Measurements from ENCODE around the gene ABTB2. TPM values are rescaled to one million over a fixed set of nuclear protein-coding genes. Genes with fewer than 3 reads are reported as not detected.

Gene ABTB2
- total RNA-seq, 2 experiments from 2014 or later, result 0.06 to 0.09 TPM

DNA sequence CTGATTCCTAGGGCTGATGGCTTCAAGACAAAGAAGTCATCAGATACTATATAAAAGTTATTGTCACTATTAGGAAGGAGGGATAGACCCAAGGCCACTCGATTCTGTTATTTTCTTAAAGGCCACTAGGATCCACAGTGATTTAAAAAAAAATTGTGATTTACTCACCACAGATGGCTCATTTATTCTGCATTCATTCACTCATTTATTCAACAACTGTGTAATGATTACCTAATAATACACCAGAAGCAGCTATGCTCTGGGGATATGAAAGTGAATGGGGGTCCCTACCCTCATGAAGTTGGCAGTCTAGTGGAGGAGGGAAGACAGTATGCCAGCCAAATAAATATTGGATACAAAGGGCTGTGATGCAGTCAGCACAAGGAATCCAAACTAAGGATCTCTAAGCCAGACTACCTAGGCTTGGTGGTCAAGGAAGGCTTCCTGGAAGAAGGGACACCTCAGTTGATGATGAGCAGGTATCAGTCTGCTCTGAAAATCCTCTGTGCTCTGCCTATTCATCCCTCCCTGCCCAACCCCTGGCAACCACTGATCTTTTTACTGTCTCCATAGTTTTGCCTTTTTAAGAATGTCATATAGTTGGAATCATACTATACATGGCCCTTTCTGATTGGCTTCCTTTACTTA is 141.9 kb downstream of the ABTB2 start:
- H3K36me3 ChIP-seq (ENCODE audit: insufficient read depth, low read length), result no peaks in the 10 kb centered on the region
- POLR2A ChIA-PET, result interaction anchor here (0.5 kb wide), 1 partner anchor 313 kb away, joined by 5 read pairs; no protein-coding TSS in a partner anchor
- DNase-seq (ENCODE audit: low spot score), result no peak
- no peaks in the 10 kb centered on the region for H3K9me3 ChIP-seq (ENCODE audit: low read length)
- no peaks in the 10 kb centered on the region for H4K20me1 ChIP-seq (ENCODE audit: insufficient read depth, low read length)
- H2AFZ ChIP-seq (ENCODE audit: low read length), result no peak overlapping the region
- no peak for TF ChIP-seq EZH2phosphoT487 (IDR thresholded peaks at IDR 0.05; ENCODE audit: borderline replicate concordance, low read depth, low read length)
- TF ChIP-seq, protein P1, sequence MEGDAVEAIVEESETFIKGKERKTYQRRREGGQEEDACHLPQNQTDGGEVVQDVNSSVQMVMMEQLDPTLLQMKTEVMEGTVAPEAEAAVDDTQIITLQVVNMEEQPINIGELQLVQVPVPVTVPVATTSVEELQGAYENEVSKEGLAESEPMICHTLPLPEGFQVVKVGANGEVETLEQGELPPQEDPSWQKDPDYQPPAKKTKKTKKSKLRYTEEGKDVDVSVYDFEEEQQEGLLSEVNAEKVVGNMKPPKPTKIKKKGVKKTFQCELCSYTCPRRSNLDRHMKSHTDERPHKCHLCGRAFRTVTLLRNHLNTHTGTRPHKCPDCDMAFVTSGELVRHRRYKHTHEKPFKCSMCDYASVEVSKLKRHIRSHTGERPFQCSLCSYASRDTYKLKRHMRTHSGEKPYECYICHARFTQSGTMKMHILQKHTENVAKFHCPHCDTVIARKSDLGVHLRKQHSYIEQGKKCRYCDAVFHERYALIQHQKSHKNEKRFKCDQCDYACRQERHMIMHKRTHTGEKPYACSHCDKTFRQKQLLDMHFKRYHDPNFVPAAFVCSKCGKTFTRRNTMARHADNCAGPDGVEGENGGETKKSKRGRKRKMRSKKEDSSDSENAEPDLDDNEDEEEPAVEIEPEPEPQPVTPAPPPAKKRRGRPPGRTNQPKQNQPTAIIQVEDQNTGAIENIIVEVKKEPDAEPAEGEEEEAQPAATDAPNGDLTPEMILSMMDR (conservative IDR thresholded peaks at IDR 0.05; ENCODE audit: low read length), result no peak
- H3K4me2 ChIP-seq (ENCODE audit: low read length), result no peak overlapping the region
- no peak overlapping the region for H3K4me3 ChIP-seq (ENCODE audit: low read depth, low read length, poor library complexity, severe bottlenecking)
- BruUV-seq (replicated peaks), result no TSS peak
- CTCF ChIA-PET (ENCODE audit: unreplicated experiment), result no interaction called here
- intact Hi-C loops (cut with micrococcal nuclease; ENCODE audit: unreplicated experiment), result no loop called here
- H3K9me2 ChIP-seq (ENCODE audit: insufficient read depth, low read length), result no peaks in the 10 kb centered on the region
- no peaks in the 10 kb centered on the region for H3K79me2 ChIP-seq (ENCODE audit: insufficient read depth, low read depth, low read length)
- H3K27ac ChIP-seq (ENCODE audit: low read depth, low read length, poor library complexity, severe bottlenecking), result no peak overlapping the region
- H3K4me1 ChIP-seq (ENCODE audit: insufficient read depth, low read length, poor library complexity, severe bottlenecking), result no peaks in the 10 kb centered on the region

DNA sequence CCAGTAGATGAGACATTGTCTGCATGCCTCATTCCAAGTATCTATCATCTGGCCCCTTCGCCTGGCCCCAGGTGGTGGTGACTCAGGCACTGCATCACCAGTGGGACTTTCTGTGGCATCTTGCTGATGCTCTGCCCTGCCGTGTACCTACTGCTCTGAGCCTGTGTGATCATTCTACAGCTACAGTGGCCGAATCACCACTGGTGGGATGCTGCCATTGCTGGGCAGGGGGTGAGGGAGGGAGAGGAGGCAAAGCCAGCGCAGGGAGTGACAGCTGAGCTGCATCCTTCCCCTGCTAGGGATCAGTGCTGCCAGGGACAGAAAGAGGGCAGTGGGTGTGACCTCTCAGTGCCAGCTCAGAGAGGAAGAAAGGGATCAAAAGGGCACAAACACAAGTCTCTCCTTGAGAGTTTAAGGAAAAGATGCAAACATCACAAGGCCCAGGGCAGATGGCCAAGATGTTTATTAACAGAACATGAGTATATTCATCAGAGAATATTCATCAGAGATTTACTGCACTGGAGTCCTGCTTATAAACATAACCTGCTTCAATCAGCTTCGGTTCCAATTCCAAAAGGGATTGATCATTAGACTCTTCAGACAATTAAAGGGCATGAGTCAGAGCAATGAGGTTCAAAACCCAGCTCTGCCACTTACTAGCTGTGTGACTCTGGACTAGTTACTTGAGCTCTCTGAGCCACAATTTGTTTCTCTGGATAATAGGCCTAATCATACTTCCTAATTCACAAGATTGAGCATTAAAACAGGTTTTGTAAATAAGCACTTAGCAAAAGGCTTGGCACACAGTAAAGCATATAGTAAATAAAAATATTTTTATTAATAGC is 142.6 kb downstream of the ABTB2 start:
- Histone ChIP-seq H3K36me3 (ENCODE audit: insufficient read depth, low read length) (no peaks in the 10 kb centered on the region), H3K4me3 (ENCODE audit: low read depth, low read length, poor library complexity, severe bottlenecking) (no peak overlapping the region), H3K79me2 (ENCODE audit: insufficient read depth, low read depth, low read length) (no peaks in the 10 kb centered on the region), H4K20me1 (ENCODE audit: insufficient read depth, low read length) (no peaks in the 10 kb centered on the region), H3K4me2 (ENCODE audit: low read length) (no peak overlapping the region), H3K4me1 (ENCODE audit: insufficient read depth, low read length, poor library complexity, severe bottlenecking) (no peaks in the 10 kb centered on the region), H3K9me2 (ENCODE audit: insufficient read depth, low read length) (no peaks in the 10 kb centered on the region), H3K9me3 (ENCODE audit: low read length) (no peaks in the 10 kb centered on the region), H2AFZ (ENCODE audit: low read length) (no peak overlapping the region), H3K27ac (ENCODE audit: low read depth, low read length, poor library complexity, severe bottlenecking) (no peak overlapping the region)
- intact Hi-C loops (cut with micrococcal nuclease; ENCODE audit: unreplicated experiment), result no loop called here
- TF ChIP-seq, protein P1 (conservative IDR thresholded peaks at IDR 0.05; ENCODE audit: low read length), result no peak
- no peak for TF ChIP-seq EZH2phosphoT487 (IDR thresholded peaks at IDR 0.05; ENCODE audit: borderline replicate concordance, low read depth, low read length)
- CTCF ChIA-PET (ENCODE audit: unreplicated experiment), result no interaction called here
- BruUV-seq (replicated peaks), result no TSS peak
- no peak for DNase-seq (ENCODE audit: low spot score)
- POLR2A ChIA-PET, result no interaction called here

DNA sequence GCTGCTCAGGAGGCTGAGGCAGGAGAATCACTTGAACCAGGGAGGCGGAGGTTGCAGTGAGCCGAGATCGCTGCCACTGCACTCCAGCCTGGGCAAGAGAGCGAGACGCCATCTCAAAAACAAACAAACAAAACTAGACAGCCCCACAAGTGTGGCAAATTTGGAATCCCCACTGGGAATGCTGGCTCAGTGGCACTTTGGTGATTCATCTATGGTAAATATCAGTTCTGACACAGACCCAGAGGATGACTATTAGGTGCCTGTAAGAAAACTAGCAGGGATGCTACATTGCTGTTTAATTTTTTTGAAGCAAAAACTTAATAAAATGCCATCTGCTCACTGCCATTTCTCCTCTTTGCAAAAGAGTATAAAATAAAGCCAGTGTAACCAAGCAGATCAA is 144.4 kb downstream of the ABTB2 start:
- Histone ChIP-seq H2AFZ (ENCODE audit: low read length) (no peak overlapping the region), H3K4me3 (ENCODE audit: low read depth, low read length, poor library complexity, severe bottlenecking) (no peak overlapping the region), H3K9me3 (ENCODE audit: low read length) (no peaks in the 10 kb centered on the region), H3K79me2 (ENCODE audit: insufficient read depth, low read depth, low read length) (no peaks in the 10 kb centered on the region), H3K27ac (ENCODE audit: low read depth, low read length, poor library complexity, severe bottlenecking) (no peak overlapping the region), H4K20me1 (ENCODE audit: insufficient read depth, low read length) (no peaks in the 10 kb centered on the region), H3K4me2 (ENCODE audit: low read length) (no peak overlapping the region), H3K4me1 (ENCODE audit: insufficient read depth, low read length, poor library complexity, severe bottlenecking) (no peaks in the 10 kb centered on the region), H3K9me2 (ENCODE audit: insufficient read depth, low read length) (no peaks in the 10 kb centered on the region), H3K36me3 (ENCODE audit: insufficient read depth, low read length) (no peaks in the 10 kb centered on the region)
- no peak for DNase-seq (ENCODE audit: low spot score)
- TF ChIP-seq EZH2phosphoT487 (IDR thresholded peaks at IDR 0.05; ENCODE audit: borderline replicate concordance, low read depth, low read length), result no peak
- TF ChIP-seq, protein P1 (conservative IDR thresholded peaks at IDR 0.05; ENCODE audit: low read length), result no peak
- POLR2A ChIA-PET, result no interaction called here
- CTCF ChIA-PET (ENCODE audit: unreplicated experiment), result no interaction called here
- no TSS peak for BruUV-seq (replicated peaks)
- intact Hi-C loops (cut with micrococcal nuclease; ENCODE audit: unreplicated experiment), result no loop called here
